SKM-1 treated with dmso at 0.1 percent for 144 hours (cell line): Measurements from ENCODE around the gene ATG13.
"Not testable (repeated sequence)": the region's sequence is repeated elsewhere in the genome, so short reads cannot be mapped to it uniquely, and the experiment has no call there.

ENCODE experiments used
- DNase-seq: peaks from one replicate; lab custom pipeline; 2025; ENCODE audit not compliant: unreplicated experiment; lab: John Stamatoyannopoulos, UW

The ATG13 gene

GRCh38 chr11:46694607-46695006 lies 77.3 kb downstream of the ATG13 start:
- DNase-seq = no peak

- no peak for DNase-seq
Measured at GRCh38 chr11:46695345-46696211, 78.2 kb downstream of the ATG13 start.

- DNase-seq = no peak
Measured at GRCh38 chr11:46696212-46696558, 78.8 kb downstream of the ATG13 start.

- DNase-seq = no peak
Measured at GRCh38 chr11:46697303-46697702, 80.0 kb downstream of the ATG13 start.

- DNase-seq = no peak
Measured at GRCh38 chr11:46697723-46698122, 80.4 kb downstream of the ATG13 start.

GRCh38 chr11:46698597-46698996 lies 81.2 kb downstream of the ATG13 start:
- DNase-seq = no peak

GRCh38 chr11:46700241-46701077 lies 83.1 kb downstream of the ATG13 start, which contains the start of the genes ARHGAP1 and ZNF408:
TSS of gene ARHGAP1 (minus strand) at chr11:46700619. CDS start at chr11:46696107, 4,512 bp downstream.
TSS of gene ZNF408 (plus strand) at chr11:46701031. CDS start at chr11:46701048, 17 bp downstream.
- peak; percentile 96 for DNase-seq

GRCh38 chr11:46701078-46701654 lies 83.8 kb downstream of the ATG13 start:
- DNase-seq = no peak

GRCh38 chr11:46705070-46705688 lies 87.8 kb downstream of the ATG13 start:
- DNase-seq = no peak

- DNase-seq = no peak
Measured at GRCh38 chr11:46706886-46707285, 89.5 kb downstream of the ATG13 start.

GRCh38 chr11:46709351-46709750 lies 92.0 kb downstream of the ATG13 start:
- DNase-seq = not testable (repeated sequence)

GRCh38 chr11:46710821-46711269 lies 93.5 kb downstream of the ATG13 start:
- no peak for DNase-seq

GRCh38 chr11:46711303-46711702 lies 94.0 kb downstream of the ATG13 start:
- no peak for DNase-seq

GRCh38 chr11:46712874-46713576 lies 95.7 kb downstream of the ATG13 start:
- no peak for DNase-seq

GRCh38 chr11:46717825-46718154 lies 100.4 kb downstream of the ATG13 start:
- DNase-seq = not testable (repeated sequence)

- DNase-seq = no peak
Measured at GRCh38 chr11:46718155-46719019, 101.0 kb downstream of the ATG13 start.

GRCh38 chr11:46719048-46719542 lies 101.7 kb downstream of the ATG13 start, which contains the start of gene F2:
TSS of gene F2 (plus strand) at chr11:46719213. CDS start at chr11:46719236, 23 bp downstream.
- DNase-seq = no peak

GRCh38 chr11:46719543-46720218 lies 102.3 kb downstream of the ATG13 start:
- no peak for DNase-seq

GRCh38 chr11:46721286-46721685 lies 103.9 kb downstream of the ATG13 start:
- DNase-seq = no peak
